Mucosa of descending colon (tissue), 3 donors: ENCODE results near the gene MYO7B. TPM values are rescaled to one million over a fixed set of nuclear protein-coding genes. Genes with fewer than 3 reads are reported as not detected.

Experiments
- ATAC-seq: fragments of 200-7000 bp; cut with Tn5 transposase; one replicate; pipeline ENCODE4 v1.9.1; 2020; ENCODE audit warnings: mild to moderate bottlenecking, moderate library complexity
- DNase-seq, 3 donors: peaks; one replicate each; pipeline ENCODE4 v3.0.0-alpha.2; 2020
- H3K36me3 ChIP-seq: fragments of 200-600 bp; one replicate; pipeline ENCODE4 v1.8.0; 2021; ENCODE audit warnings: low read depth, mild to moderate bottlenecking
- H3K4me1 ChIP-seq: fragments of 200-600 bp; one replicate; pipeline ENCODE4 v1.8.0; 2021; ENCODE audit warnings: low read depth, mild to moderate bottlenecking
- H3K4me3 ChIP-seq: fragments of 200-600 bp; one replicate; pipeline ENCODE4 v1.8.0; 2021; ENCODE audit warnings: mild to moderate bottlenecking
- H3K9me3 ChIP-seq: fragments of 200-600 bp; one replicate; pipeline ENCODE4 v1.8.0; 2021; ENCODE audit warnings: mild to moderate bottlenecking
- CTCF ChIP-seq: fragments of 200-600 bp; IDR thresholded peaks from one replicate; pipeline ENCODE4 v1.8.0; 2022; ENCODE audit warnings: antibody characterized with exemption, mild to moderate bottlenecking
- intact Hi-C, 2 donors: fragments of 100-400 bp; cut with DNase I in 1 of 2; cut with micrococcal nuclease in 1 of 2; formaldehyde crosslinking; loops; one replicate each; pipeline versions ENCODE4 v1.11.0 to v1.11.1; 2022; cut with DNase I, micrococcal nuclease
- total RNA-seq, 3 donors: library from RNA; stranded (reverse); fragmentation: NEBNext Ultra II Directional in 2 of 3; extraction: Animal tissue kit (Norgen Biotek cat#: 25700) in 2 of 3; gene quantifications; one replicate each; pipeline versions ENCODE4 v1.2.1 to v1.2.4, GENCODE V29; 2021 to 2023
- donor health status: DM: no; HTN: no; CAD: no; lungs with moderate emphysema.
- donor health status: DM: no; HTN: no; CAD: no.
- donor health status: DM: no; HTN: yes; CAD: no.

The MYO7B gene
- total RNA-seq, 3 donors from 2014 or later, result 118 to 305 (median 199) TPM

DNA sequence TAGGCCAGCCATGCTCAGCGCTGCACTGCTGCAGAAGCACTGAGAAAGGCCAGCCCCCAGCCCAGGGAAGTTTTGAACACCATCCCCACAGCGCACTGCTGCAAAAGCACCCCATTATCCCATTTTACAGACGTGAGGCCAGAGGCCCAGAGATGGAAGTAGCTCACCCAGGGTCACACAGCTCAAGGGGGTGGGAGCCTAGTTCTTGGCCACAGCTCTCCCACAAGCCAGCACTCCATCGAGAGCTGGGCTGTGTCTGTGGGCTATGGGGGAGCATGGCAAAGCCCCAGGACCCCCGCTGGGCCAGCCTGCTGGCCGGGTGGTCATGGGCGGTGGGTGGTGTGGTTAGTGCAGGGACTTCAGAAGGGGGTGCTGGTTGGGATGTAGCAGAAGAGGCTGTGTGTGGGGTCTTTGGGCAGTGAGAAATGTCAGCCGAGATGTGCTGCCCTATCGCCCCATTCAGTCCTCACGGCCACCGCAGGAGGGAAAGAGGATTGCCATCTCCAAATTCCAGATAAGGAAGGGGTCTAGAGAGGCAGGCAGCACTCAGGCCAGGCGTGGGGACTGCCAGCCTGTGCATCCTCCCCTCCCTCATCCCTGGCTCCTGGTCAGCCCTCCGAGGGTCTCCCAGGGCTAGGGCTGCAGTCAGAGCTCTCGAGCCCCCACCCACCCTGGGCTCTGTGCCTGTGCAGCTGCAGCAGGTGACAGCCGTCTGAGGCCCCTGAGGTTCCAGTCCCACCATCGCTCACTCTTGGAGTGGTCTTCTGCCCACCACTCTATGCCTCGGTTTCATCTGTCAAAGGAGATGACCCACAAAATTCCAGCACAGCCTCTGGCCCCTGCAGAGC is 93.5 kb downstream of the MYO7B start:
- no peak for TF ChIP-seq CTCF
- DNase-seq (peak in 1 of 3 donors; percentile 32), ATAC-seq (no peak)
- no peak overlapping the region for H3K4me3 ChIP-seq
- intact Hi-C loops, result no loop called here
- peaks cover under 1% of the 10 kb centered on the region for H3K4me1 ChIP-seq
- no peaks in the 10 kb centered on the region for H3K36me3 ChIP-seq
- no peaks in the 10 kb centered on the region for H3K9me3 ChIP-seq

- no peak overlapping the region for H3K4me3 ChIP-seq
- intact Hi-C loops, result no loop called here
- ATAC-seq (no peak), DNase-seq (peak in 1 of 3 donors; percentile 50)
- TF ChIP-seq CTCF, result no peak
- peaks cover 2% of the 10 kb centered on the region for H3K4me1 ChIP-seq
- no peaks in the 10 kb centered on the region for H3K36me3 ChIP-seq
- no peaks in the 10 kb centered on the region for H3K9me3 ChIP-seq
These were observed 94.2 kb downstream of the MYO7B start for GRCh38 chr2:127629637-127630036.

DNA sequence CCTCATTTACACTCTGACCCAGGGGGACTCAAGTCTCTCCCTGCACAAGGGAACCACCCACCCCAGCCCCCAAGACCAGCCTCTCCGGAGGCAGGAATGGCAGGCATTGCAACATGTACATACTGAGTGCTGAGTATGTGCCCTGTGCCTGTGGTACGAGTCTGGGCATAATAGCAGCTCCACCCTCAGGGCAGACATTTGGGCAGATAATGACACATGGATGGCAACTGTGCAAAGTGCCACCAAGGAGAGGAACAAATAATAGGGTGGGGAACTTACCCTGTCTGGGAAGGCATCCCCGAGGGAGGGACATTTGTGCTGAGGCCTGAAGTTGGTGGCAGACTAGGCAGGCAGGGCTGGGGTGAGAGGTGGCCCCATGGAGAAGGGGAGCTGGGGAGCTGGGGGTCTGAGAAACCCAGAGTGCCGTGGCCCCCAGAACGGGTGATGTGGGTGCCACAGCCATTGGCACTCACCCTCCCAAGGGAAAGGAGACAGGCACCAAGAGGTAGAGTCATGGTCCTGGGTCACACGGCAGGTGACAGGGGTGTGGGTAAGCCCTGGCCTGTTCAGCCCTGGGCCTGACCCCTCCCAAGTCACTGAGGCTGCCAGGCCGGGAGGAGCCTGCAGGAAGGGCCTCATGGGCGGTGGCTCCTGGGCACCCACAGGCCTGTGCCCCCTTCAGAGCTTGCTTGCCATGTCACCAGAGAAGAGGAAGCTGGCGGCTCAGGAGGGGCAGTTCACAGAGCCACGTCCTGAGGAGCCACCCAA is 94.8 kb downstream of the MYO7B start:
- ATAC-seq (peak; percentile 2), DNase-seq (no peak)
- Histone ChIP-seq H3K4me1 (peaks cover 2% of the 10 kb centered on the region), H3K36me3 (no peaks in the 10 kb centered on the region), H3K9me3 (no peaks in the 10 kb centered on the region), H3K4me3 (no peak overlapping the region)
- TF ChIP-seq CTCF, result no peak
- intact Hi-C loops, result no loop called here

DNA sequence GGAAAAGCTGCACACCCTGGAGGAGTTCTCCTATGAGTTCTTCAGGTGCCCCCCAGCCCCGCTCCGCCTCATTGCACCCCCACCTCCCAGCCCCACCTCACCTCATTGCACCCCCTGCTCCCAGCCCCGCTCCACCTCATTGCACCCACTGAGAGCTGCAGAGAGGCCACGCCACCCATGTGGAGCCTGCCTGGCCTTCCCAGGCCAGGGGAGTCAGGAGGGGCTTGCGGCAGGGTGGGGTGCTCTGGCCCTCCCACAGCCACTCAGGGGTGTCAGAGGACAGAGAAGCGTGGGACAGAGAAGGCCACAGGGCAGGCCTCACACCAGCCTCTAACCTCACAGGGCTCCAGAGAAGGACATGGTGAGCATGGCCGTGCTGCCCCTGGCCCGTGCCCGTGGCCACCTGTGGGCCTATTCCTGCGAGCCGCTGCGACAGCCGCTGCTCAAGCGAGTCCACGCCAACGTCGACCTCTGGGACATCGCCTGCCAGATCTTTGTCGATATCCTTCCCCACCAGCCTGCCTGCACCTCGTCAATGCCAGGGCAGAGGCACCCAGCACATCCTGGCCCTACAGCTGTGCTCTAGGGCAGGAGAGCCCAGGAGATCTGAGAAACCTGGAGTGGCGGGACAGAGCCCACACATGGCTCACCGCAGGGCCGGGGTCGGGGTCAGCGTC is 95.5 kb downstream of the MYO7B start:
- ATAC-seq, result no peak
- intact Hi-C loops, result no loop called here
- no peak overlapping the region for H3K4me3 ChIP-seq
- H3K4me1 ChIP-seq, result peaks cover 2% of the 10 kb centered on the region
- no peaks in the 10 kb centered on the region for H3K9me3 ChIP-seq
- no peaks in the 10 kb centered on the region for H3K36me3 ChIP-seq
- DNase-seq, result peak in 1 of 3 donors; percentile 50
- TF ChIP-seq CTCF, result no peak

DNA sequence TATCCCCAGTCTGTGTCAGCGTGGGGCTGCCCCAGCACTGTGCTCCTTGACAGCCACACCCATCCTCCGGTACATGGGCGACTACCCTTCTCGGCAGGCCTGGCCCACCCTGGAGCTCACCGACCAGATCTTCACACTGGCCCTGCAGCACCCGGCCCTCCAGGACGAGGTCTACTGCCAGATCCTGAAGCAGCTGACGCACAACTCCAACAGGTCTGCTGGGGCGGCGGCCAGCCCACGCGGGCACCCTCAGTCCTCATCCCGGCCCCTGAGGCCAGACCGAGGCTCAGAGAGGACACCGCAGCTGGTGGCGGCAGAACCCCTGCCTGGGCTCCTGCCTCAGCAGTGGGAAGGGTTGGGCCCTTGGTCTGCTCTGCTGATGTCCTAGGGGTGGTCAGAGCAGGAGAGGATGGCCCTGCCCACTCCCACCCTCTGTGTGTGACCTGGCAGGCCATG is 96.1 kb downstream of the MYO7B start:
- no peak for ATAC-seq
- Histone ChIP-seq H3K9me3 (no peaks in the 10 kb centered on the region), H3K4me1 (peaks cover 7% of the 10 kb centered on the region), H3K36me3 (no peaks in the 10 kb centered on the region), H3K4me3 (no peak overlapping the region)
- intact Hi-C loops, result no loop called here
- peak in 1 of 3 donors; percentile 43 for DNase-seq
- no peak for TF ChIP-seq CTCF
